Measurements from ENCODE around the gene HIVEP1.

DNA sequence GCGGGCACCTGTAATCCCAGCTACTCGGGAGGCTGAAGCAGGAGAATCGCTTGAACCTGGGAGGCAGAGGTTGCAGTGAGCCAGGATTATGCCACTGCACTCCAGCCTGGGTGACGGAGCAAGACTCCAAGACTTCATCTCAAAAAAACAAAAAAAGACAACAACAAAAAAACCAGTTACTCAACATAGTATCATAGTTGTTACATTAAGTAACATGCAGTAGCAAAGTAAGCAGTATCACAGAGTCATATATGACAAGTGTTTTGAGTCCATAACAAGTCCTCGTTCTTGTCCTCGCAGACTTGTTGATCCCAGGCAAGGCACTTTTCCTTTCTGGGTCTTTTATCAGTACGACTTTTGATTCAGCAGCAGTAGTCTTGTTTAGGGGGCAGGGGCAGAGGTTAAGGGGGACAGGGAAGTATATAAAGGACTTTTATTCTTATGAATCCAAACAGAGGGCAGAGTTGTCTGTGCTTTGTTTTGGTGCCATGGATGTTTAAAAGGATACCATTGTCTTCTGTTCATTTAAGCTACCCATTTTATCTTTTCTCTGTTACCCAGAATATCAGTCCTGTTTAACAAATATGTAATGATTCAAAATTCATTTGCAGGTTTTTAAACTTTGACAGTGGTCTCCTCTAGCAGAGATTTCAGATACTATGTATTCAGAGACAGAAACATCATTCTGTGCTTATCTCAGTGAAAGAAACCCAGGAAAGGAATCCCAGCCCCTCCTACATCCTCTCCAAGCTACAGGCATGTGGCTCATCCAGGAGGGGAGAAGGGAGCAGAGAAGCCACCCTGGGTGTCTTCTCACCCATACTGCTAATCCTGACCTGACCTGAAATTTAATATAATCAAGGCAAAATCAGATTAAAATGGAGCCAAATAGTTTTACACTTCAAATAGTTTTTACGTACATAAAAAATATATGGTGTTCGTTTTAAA is 140.2 kb downstream of the HIVEP1 start:
- TF ChIP-seq, protein P1, sequence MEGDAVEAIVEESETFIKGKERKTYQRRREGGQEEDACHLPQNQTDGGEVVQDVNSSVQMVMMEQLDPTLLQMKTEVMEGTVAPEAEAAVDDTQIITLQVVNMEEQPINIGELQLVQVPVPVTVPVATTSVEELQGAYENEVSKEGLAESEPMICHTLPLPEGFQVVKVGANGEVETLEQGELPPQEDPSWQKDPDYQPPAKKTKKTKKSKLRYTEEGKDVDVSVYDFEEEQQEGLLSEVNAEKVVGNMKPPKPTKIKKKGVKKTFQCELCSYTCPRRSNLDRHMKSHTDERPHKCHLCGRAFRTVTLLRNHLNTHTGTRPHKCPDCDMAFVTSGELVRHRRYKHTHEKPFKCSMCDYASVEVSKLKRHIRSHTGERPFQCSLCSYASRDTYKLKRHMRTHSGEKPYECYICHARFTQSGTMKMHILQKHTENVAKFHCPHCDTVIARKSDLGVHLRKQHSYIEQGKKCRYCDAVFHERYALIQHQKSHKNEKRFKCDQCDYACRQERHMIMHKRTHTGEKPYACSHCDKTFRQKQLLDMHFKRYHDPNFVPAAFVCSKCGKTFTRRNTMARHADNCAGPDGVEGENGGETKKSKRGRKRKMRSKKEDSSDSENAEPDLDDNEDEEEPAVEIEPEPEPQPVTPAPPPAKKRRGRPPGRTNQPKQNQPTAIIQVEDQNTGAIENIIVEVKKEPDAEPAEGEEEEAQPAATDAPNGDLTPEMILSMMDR (IDR thresholded peaks at IDR 0.05) = no peak
- TF ChIP-seq POLR2A (IDR thresholded peaks at IDR 0.05) = no peak

All from body of pancreas (tissue), 4 donors.